WTC11 (cell line): ENCODE measurements around the gene SAC3D1. TPM values are rescaled to one million over a fixed set of nuclear protein-coding genes. Genes with fewer than 3 reads are reported as not detected.

Experiments used
- ATAC-seq: fragments of 200-7000 bp; cut with Tn5 transposase; 2 replicates; pipeline ENCODE4 v1.10.0; 2021; ENCODE audit warnings: mild to moderate bottlenecking, moderate library complexity
- CTCF ChIA-PET: fragments of 300-600 bp; sonication (Branson Sonifier 250); formaldehyde crosslinking; loops from one replicate; lab custom pipeline; 2021; ENCODE audit warnings: antibody characterized with exemption; lab: Charles Lee
- POLR2A ChIA-PET: fragments of 350-600 bp; sonication (Branson Sonifier 250); formaldehyde crosslinking; loops from one replicate; lab custom pipeline; 2021; ENCODE audit warnings: antibody characterized with exemption; lab: Charles Lee
- DNase-seq: peaks from one replicate; pipeline ENCODE4 v3.0.0; 2021; ENCODE audit warnings: low spot score
- H3K27ac Mint-ChIP-seq: 2 replicates; pipeline ENCODE4 v1.8.0; 2021; ENCODE audit warnings: mixed read lengths
- H3K27me3 Mint-ChIP-seq: 2 replicates; pipeline ENCODE4 v1.8.0; 2021; ENCODE audit warnings: low read depth, mild to moderate bottlenecking, moderate library complexity, mixed read lengths
- H3K36me3 Mint-ChIP-seq: 2 replicates; pipeline ENCODE4 v1.8.0; 2021; ENCODE audit warnings: mixed read lengths
- H3K4me1 Mint-ChIP-seq: 2 replicates; pipeline ENCODE4 v1.8.0; 2022; ENCODE audit warnings: mixed read lengths
- H3K4me3 Mint-ChIP-seq: 2 replicates; pipeline ENCODE4 v1.8.0; 2021; ENCODE audit warnings: mild to moderate bottlenecking, moderate library complexity, mixed read lengths
- H3K9me3 Mint-ChIP-seq: 2 replicates; pipeline ENCODE4 v1.8.0; 2021; ENCODE audit warnings: mixed read lengths
- ELF4 ChIP-seq: sonication (generic); formaldehyde crosslinking; IDR thresholded peaks from 2 replicates; pipeline ENCODE4 v1.8.1; 2022; ENCODE audit warnings: low read depth, mild to moderate bottlenecking, moderate library complexity, missing genetic modification reagents
- ETV6 ChIP-seq: sonication (generic); formaldehyde crosslinking; IDR thresholded peaks from 2 replicates; pipeline ENCODE4 v1.8.1; 2022; ENCODE audit warnings: mild to moderate bottlenecking, missing genetic modification reagents
- FOXK1 ChIP-seq: sonication (generic); formaldehyde crosslinking; IDR thresholded peaks from 2 replicates; pipeline ENCODE4 v1.8.0; 2022; ENCODE audit warnings: mild to moderate bottlenecking, moderate library complexity, missing genetic modification reagents
- GRHL2 ChIP-seq: fragments of 250-450 bp; sonication (Bioruptor Pico); IDR thresholded peaks from 2 replicates; pipeline ENCODE4 v1.8.0; 2022; ENCODE audit warnings: mild to moderate bottlenecking, moderate library complexity; ENCODE audit not compliant: insufficient replicate concordance, severe bottlenecking
- MLX ChIP-seq: sonication (generic); formaldehyde crosslinking; IDR thresholded peaks from 2 replicates; pipeline ENCODE4 v1.8.1; 2023; ENCODE audit warnings: mild to moderate bottlenecking, missing genetic modification reagents, moderate library complexity
- MYBL2 ChIP-seq: sonication (generic); formaldehyde crosslinking; IDR thresholded peaks from 2 replicates; pipeline ENCODE4 v1.8.1; 2023; ENCODE audit warnings: mild to moderate bottlenecking, moderate library complexity, missing genetic modification reagents
- NFE2L1 ChIP-seq: sonication (generic); formaldehyde crosslinking; IDR thresholded peaks from 2 replicates; pipeline ENCODE4 v1.8.1; 2023; ENCODE audit warnings: missing genetic modification reagents
- RORB ChIP-seq: fragments of 250-450 bp; sonication (Bioruptor Pico); IDR thresholded peaks from 2 replicates; pipeline ENCODE4 v1.9.0; 2021; ENCODE audit warnings: mild to moderate bottlenecking
- SMAD4 ChIP-seq: sonication (generic); formaldehyde crosslinking; IDR thresholded peaks from 2 replicates; pipeline ENCODE4 v1.8.0; 2022; ENCODE audit warnings: mild to moderate bottlenecking, missing genetic modification reagents
- TCF7 ChIP-seq: sonication (generic); formaldehyde crosslinking; IDR thresholded peaks from 2 replicates; pipeline ENCODE4 v1.8.0; 2022; ENCODE audit warnings: mild to moderate bottlenecking, low read depth, missing genetic modification reagents, moderate library complexity
- TEAD1 ChIP-seq: sonication (generic); formaldehyde crosslinking; IDR thresholded peaks from 2 replicates; pipeline ENCODE4 v1.8.0; 2022; ENCODE audit warnings: mild to moderate bottlenecking, missing genetic modification reagents
- ZBTB21 ChIP-seq: sonication (generic); formaldehyde crosslinking; IDR thresholded peaks from 2 replicates; pipeline ENCODE4 v1.8.1; 2023; ENCODE audit warnings: mild to moderate bottlenecking, missing genetic modification reagents, borderline replicate concordance
- ZMAT4 ChIP-seq: fragments of 250-450 bp; sonication (Bioruptor Pico); IDR thresholded peaks from 2 replicates; pipeline ENCODE4 v1.9.0; 2021; ENCODE audit warnings: mild to moderate bottlenecking
- ZNF532 ChIP-seq: fragments of 250-450 bp; sonication (Bioruptor Pico); IDR thresholded peaks from 2 replicates; pipeline ENCODE4 v1.9.0; 2021; ENCODE audit warnings: mild to moderate bottlenecking, borderline replicate concordance
- total RNA-seq: library from RNA; stranded (reverse); gene quantifications from 3 replicates; pipeline ENCODE4 v1.2.3, GENCODE V29; 2021

The SAC3D1 gene
- total RNA-seq, 1 experiment from 2014 or later, result 26.2 TPM

DNA sequence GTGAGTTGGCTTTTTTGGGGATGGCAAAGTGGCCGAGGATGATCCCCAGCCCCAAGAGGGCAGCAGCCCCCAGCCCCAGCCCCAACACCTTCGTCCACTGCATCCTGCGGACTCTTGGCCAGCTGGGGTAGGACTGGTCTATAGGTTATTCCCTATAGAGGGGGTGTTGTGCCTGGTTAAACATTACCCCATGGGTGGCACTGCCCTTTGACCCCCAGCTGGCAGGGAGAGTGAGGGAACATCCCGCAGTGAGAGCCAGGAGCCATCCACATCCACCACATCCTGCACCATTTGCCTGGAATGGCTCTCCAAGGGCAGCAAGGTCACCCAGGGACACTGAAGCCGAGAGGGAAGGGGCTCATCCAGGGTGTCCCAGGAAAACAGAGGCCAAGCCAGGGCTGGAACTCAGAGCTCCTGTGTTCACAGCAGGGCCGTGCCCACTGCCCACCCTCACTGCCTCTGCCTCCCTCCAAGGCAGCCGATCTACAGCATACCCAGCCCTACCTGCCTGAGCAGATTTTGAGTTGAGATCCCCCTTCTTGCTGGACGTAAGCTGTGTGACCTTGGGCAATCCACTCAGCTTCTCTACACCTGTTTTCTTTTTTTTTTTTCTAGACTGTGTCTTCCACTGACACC, 17.5 kb downstream of the SAC3D1 start, which contains the start of gene NAALADL1:
Gene NAALADL1, minus strand, starts transcription at position 135 of the 636 bp plus-strand sequence. Its CDS starts 32 bp downstream, at position 103.
- Mint-ChIP-seq H3K27ac (no peak within 1 kb of the TSS; the same call in 1 of the 2 replicates), H3K4me1 (peaks cover 2% of the 10 kb centered on the region), H3K27me3 (no peaks in the 10 kb centered on the region; the same call in 1 of the 2 replicates), H3K36me3 (no peaks in the 10 kb centered on the region), H3K9me3 (no peaks in the 10 kb centered on the region), H3K4me3 (no peak within 1 kb of the TSS)
- DNase-seq (no peak), ATAC-seq (no peak)
- POLR2A ChIA-PET, result interaction anchor here (0.7 kb wide), 1 partner anchor 14 kb away, joined by 3 read pairs; no protein-coding TSS in a partner anchor
- TF ChIP-seq ZBTB21 (no peak), ZMAT4 (CRISPR knock-in tag) (no peak), TEAD1 (CRISPR knock-in tag) (no peak), ELF4 (no peak), SMAD4 (CRISPR knock-in tag) (no peak), GRHL2 (CRISPR knock-in tag) (no peak), TCF7 (no peak), MYBL2 (CRISPR knock-in tag) (no peak), ETV6 (CRISPR knock-in tag) (no peak), NFE2L1 (CRISPR knock-in tag) (no peak)
- CTCF ChIA-PET, result interaction anchor here (0.5 to 1.2 kb wide), 3 partner anchors 44 to 80 kb away, joined by 3 to 5 read pairs (median 3); partner anchors contain the start of gene ARL2

GRCh38 chr11:65059523-65059922, 18.5 kb downstream of the SAC3D1 start:
- no peak for ATAC-seq
- CTCF ChIA-PET, result interaction anchor here (1.2 kb wide), 1 partner anchor 45 kb away, joined by 5 read pairs; the partner anchor contains the start of gene ARL2
- POLR2A ChIA-PET, result interaction anchor here (0.7 kb wide), 1 partner anchor 15 kb away, joined by 3 read pairs; no protein-coding TSS in a partner anchor

DNA sequence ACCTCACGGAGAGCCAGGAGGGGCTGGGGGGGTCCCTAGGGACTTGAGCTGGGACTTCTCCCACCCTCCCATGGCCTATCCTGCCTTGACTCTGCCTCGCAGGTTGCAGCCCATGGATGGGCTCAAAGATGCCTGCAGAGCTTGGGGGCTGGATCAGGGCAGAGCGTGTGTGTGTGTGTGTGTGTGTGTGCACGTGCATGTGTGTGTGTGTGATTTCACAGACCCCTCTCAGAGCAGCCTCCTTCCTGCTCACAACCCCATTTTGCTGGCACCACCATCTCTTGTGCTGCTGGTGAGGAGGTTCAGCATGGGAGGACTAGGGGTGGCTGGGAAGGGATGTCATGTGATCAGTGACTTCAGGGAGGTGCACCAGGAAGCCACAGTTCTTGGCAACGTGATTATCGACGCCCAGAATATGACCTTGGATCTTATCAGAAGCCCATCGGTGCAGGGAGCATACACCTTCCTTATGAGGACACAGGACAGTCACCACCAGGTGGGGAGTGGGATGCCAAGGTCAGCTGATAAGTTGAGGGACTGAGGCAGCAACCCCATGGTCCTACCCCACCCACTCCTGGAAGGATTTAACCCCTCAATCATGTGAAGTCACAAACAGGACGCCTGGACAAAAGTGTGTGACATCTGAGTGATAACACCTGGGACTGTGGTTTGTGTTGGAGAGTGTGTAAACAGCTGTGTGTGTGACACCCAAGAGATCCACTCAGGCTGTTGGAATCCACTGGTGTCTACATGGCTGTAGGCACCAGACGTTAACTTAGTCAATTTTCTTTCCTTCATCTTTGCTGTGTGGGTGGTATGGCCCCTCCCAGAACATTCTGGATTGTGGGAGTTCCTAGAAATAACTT, 19.2 kb downstream of the SAC3D1 start:
- CTCF ChIA-PET, result no interaction called here
- H3K27ac Mint-ChIP-seq, result no peak overlapping the region
- H3K4me1 Mint-ChIP-seq, result peaks cover 2% of the 10 kb centered on the region

More at GRCh38 chr11:65059523-65059922, 18.5 kb downstream of the SAC3D1 start:
- TF ChIP-seq MLX (CRISPR knock-in tag), result no peak
- TF ChIP-seq ZMAT4 (CRISPR knock-in tag), result no peak
- no peak for TF ChIP-seq MYBL2 (CRISPR knock-in tag)
- TF ChIP-seq ELF4, result no peak
- TF ChIP-seq FOXK1 (CRISPR knock-in tag), result no peak
- TF ChIP-seq RORB (CRISPR knock-in tag), result no peak
- DNase-seq, result no peak
- peaks cover 2% of the 10 kb centered on the region for H3K4me1 Mint-ChIP-seq
- no peaks in the 10 kb centered on the region for H3K36me3 Mint-ChIP-seq
- H3K27me3 Mint-ChIP-seq, result no peaks in the 10 kb centered on the region; the same call in 1 of the 2 replicates
- H3K27ac Mint-ChIP-seq, result no peak overlapping the region
- H3K4me3 Mint-ChIP-seq, result no peak overlapping the region
- no peaks in the 10 kb centered on the region for H3K9me3 Mint-ChIP-seq

More for the DNA sequence above, 19.2 kb downstream of the SAC3D1 start:
- no peak for TF ChIP-seq ZNF532 (CRISPR knock-in tag)
- TF ChIP-seq, all 79 proteins: peak for 0
- POLR2A ChIA-PET, result no interaction called here
- ATAC-seq (no peak), DNase-seq (no peak)
- Mint-ChIP-seq H3K4me3 (no peak overlapping the region), H3K27me3 (no peaks in the 10 kb centered on the region; the same call in 1 of the 2 replicates), H3K9me3 (no peaks in the 10 kb centered on the region), H3K36me3 (no peaks in the 10 kb centered on the region)
